Activated CD4-positive, alpha-beta memory T cell treated with anti-CD3 and anti-CD28 coated beads, Interleukin-2, amount 10 ng/mL, durations not matched to agents 7 days and 5 days (primary cell): ENCODE data around the gene IL17REL. TPM values are rescaled to one million over a fixed set of nuclear protein-coding genes. Genes with fewer than 3 reads are reported as not detected.

Experiments used
- CTCF ChIA-PET: fragments of 350-600 bp; sonication (Branson Sonifier 250); formaldehyde crosslinking; loops from one replicate; lab custom pipeline; 2021; ENCODE audit warnings: antibody characterized with exemption, inconsistent platforms; lab: Charles Lee
- POLR2A ChIA-PET: fragments of 350-600 bp; sonication (Branson Sonifier 250); formaldehyde crosslinking; loops from one replicate; lab custom pipeline; 2021; ENCODE audit warnings: antibody characterized with exemption; lab: Charles Lee
- DNase-seq: peaks from one replicate; pipeline ENCODE4 v3.0.0-alpha.2; 2020
- H3K27ac Mint-ChIP-seq: one replicate; pipeline ENCODE4 v1.8.0; 2021; ENCODE audit warnings: mild to moderate bottlenecking, mixed read lengths
- H3K27me3 Mint-ChIP-seq: one replicate; pipeline ENCODE4 v1.8.0; 2021; ENCODE audit warnings: mixed read lengths
- H3K36me3 Mint-ChIP-seq: one replicate; pipeline ENCODE4 v1.8.0; 2021; ENCODE audit warnings: low read depth, mixed read lengths
- H3K4me1 Mint-ChIP-seq: one replicate; pipeline ENCODE4 v1.8.0; 2021; ENCODE audit warnings: mixed read lengths
- H3K4me3 Mint-ChIP-seq: one replicate; pipeline ENCODE4 v1.8.0; 2021; ENCODE audit warnings: mild to moderate bottlenecking, mixed read lengths
- H3K9me3 Mint-ChIP-seq: one replicate; pipeline ENCODE4 v1.8.0; 2021; ENCODE audit warnings: mixed read lengths
- total RNA-seq, 2 experiments: library from RNA; stranded (reverse); gene quantifications; one replicate each; pipeline ENCODE4 v1.2.3, GENCODE V29; 2021

IL17REL gene
- total RNA-seq, 2 experiments from 2014 or later: not detected

GRCh38 chr22:50039669-50040443 lies 27.3 kb upstream of the IL17REL start:
- ChIA-PET POLR2A (no interaction called here), CTCF (interaction anchor here (1.0 kb wide), 1 partner anchor 9 kb away, joined by 4 read pairs; no protein-coding TSS in a partner anchor)
- Mint-ChIP-seq H3K4me1 (peaks cover 10% of the 10 kb centered on the region), H3K27me3 (peaks cover 15% of the 10 kb centered on the region), H3K4me3 (no peak overlapping the region), H3K9me3 (peaks cover 2% of the 10 kb centered on the region), H3K36me3 (no peaks in the 10 kb centered on the region), H3K27ac (no peak overlapping the region)
- DNase-seq: no peak

- no peak overlapping the region for H3K4me3 Mint-ChIP-seq
- POLR2A ChIA-PET: no interaction called here
- no peaks in the 10 kb centered on the region for H3K36me3 Mint-ChIP-seq
- H3K27me3 Mint-ChIP-seq: peaks cover 8% of the 10 kb centered on the region
- peaks cover 2% of the 10 kb centered on the region for H3K9me3 Mint-ChIP-seq
- no peak overlapping the region for H3K27ac Mint-ChIP-seq
- peaks cover 11% of the 10 kb centered on the region for H3K4me1 Mint-ChIP-seq
- CTCF ChIA-PET: interaction anchor here (0.6 kb wide), 1 partner anchor 146 kb away, joined by 3 read pairs; no protein-coding TSS in a partner anchor
- no peak for DNase-seq
Measured at GRCh38 chr22:50035976-50036724, 23.6 kb upstream of the IL17REL start.

GRCh38 chr22:50035131-50035881 lies 22.7 kb upstream of the IL17REL start:
- DNase-seq: no peak
- POLR2A ChIA-PET: interaction anchor here (0.9 to 1.1 kb wide), 2 partner anchors 65 to 110 kb away, joined by 3 read pairs; no protein-coding TSS in a partner anchor
- peaks cover 8% of the 10 kb centered on the region for H3K27me3 Mint-ChIP-seq
- H3K36me3 Mint-ChIP-seq: no peaks in the 10 kb centered on the region
- H3K9me3 Mint-ChIP-seq: peaks cover 2% of the 10 kb centered on the region
- no peak overlapping the region for H3K27ac Mint-ChIP-seq
- CTCF ChIA-PET: no interaction called here
- H3K4me1 Mint-ChIP-seq: peaks cover 11% of the 10 kb centered on the region
- H3K4me3 Mint-ChIP-seq: no peak overlapping the region

DNA sequence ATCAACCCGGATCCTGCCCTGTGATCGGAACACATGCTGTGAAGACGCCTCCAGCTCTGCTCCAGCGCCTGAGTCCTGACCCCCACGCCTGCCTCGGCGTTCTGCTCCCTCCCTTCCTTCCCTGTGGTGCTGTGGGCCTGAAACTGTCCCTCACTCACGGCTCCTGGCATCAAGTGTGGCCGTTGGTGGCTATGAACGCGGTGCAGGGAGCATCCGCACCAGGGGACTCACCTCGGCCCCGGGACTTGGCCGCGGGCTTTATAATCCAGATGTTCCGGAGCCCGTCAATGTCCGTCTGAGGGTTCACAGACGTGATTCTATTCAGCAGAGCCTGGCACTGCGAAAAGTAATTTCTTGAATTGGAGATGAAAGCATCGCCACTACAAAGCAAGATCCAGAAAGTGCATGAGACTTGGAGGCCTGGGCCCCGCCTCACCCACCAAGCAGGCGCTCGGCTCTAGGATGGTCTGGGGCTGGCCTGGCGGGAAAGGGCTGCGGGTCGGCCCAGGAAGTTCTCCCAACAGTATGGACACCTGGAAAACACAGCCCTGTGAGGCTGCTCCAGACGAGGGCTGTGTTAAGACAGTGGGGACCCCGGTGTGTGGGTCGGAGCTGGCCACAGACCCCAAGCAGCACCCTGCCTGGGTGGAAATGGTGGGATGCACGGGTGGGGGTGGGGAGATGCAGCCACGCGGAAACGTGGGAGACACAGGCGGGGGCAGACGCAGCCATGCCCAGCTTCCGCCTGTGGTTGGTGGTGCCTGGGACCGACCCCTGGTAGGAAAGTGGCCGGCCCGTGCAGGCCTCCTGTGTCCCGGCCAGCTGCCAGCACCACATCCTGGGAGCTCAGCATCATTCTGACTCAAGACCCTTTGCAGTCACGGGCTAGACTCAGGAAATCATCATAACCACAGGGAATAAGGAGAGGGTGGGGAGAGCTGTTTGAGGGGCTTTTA lies 21.8 kb upstream of the IL17REL start:
- Mint-ChIP-seq H3K36me3 (no peaks in the 10 kb centered on the region), H3K9me3 (peaks cover 2% of the 10 kb centered on the region), H3K4me3 (no peak overlapping the region), H3K27ac (no peak overlapping the region), H3K4me1 (peaks cover 14% of the 10 kb centered on the region), H3K27me3 (peaks cover 8% of the 10 kb centered on the region)
- DNase-seq: peak; percentile 41
- ChIA-PET POLR2A (interaction anchor here (0.9 to 1.1 kb wide), 2 partner anchors 64 to 109 kb away, joined by 3 read pairs; no protein-coding TSS in a partner anchor), CTCF (no interaction called here)

- no peak overlapping the region for H3K27ac Mint-ChIP-seq
Measured at GRCh38 chr22:50032941-50033601, 20.5 kb upstream of the IL17REL start.

DNA sequence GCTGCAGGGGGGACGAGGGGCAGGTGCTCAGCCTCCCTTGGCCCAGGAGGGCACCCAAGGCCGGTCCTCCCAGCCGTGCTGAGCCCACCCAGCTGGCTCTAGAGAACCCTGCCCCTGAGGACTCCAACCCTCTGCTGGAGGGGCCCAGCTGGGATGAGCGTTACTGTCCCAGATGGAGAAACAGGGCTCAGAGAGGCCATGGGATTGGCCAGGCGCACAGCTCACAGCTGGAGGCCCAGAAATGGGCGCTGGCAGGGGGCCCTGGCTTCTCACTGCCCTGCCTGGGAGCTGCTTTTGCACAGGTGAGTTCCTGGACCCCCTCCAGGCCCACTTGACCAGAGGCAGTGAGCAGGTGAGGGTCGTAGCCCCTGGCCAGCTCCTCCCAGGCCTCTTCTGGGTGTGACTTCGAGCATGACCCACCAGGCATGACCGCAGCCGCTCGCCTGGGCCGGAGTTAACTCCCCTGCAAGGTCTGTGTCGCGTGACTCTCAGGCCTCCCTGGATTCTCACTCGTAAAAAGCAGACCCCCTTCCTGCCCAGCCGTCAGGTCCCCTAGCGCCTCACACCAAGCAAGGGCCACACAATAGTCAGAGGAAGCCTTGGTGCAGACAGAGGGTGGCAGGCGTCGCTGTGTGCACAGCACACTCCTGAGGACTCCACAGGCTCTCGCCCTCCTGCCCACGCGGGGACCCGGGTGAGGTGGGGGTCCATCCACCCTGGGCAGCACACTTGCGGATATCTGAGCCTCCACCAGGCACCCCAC lies 19.7 kb upstream of the IL17REL start:
- H3K27me3 Mint-ChIP-seq: peaks cover 9% of the 10 kb centered on the region
- ChIA-PET CTCF (interaction anchor here (0.7 to 0.8 kb wide), 2 partner anchors 99 to 265 kb away, joined by 3 read pairs; no protein-coding TSS in a partner anchor), POLR2A (interaction anchor here (2.6 kb wide), 1 partner anchor 102 kb away, joined by 21 read pairs; no protein-coding TSS in a partner anchor)
- H3K9me3 Mint-ChIP-seq: no peaks in the 10 kb centered on the region
- DNase-seq: no peak
- no peak overlapping the region for H3K27ac Mint-ChIP-seq
- no peak overlapping the region for H3K4me3 Mint-ChIP-seq
- no peaks in the 10 kb centered on the region for H3K36me3 Mint-ChIP-seq
- peaks cover 22% of the 10 kb centered on the region for H3K4me1 Mint-ChIP-seq

More at GRCh38 chr22:50032941-50033601, 20.5 kb upstream of the IL17REL start:
- Mint-ChIP-seq H3K4me3 (no peak overlapping the region), H3K36me3 (no peaks in the 10 kb centered on the region), H3K9me3 (no peaks in the 10 kb centered on the region), H3K27me3 (peaks cover 8% of the 10 kb centered on the region), H3K4me1 (peaks cover 16% of the 10 kb centered on the region)
- POLR2A ChIA-PET: no interaction called here
- no peak for DNase-seq
- CTCF ChIA-PET: interaction anchor here (0.5 kb wide), 1 partner anchor 72 kb away, joined by 3 read pairs; no protein-coding TSS in a partner anchor

DNA sequence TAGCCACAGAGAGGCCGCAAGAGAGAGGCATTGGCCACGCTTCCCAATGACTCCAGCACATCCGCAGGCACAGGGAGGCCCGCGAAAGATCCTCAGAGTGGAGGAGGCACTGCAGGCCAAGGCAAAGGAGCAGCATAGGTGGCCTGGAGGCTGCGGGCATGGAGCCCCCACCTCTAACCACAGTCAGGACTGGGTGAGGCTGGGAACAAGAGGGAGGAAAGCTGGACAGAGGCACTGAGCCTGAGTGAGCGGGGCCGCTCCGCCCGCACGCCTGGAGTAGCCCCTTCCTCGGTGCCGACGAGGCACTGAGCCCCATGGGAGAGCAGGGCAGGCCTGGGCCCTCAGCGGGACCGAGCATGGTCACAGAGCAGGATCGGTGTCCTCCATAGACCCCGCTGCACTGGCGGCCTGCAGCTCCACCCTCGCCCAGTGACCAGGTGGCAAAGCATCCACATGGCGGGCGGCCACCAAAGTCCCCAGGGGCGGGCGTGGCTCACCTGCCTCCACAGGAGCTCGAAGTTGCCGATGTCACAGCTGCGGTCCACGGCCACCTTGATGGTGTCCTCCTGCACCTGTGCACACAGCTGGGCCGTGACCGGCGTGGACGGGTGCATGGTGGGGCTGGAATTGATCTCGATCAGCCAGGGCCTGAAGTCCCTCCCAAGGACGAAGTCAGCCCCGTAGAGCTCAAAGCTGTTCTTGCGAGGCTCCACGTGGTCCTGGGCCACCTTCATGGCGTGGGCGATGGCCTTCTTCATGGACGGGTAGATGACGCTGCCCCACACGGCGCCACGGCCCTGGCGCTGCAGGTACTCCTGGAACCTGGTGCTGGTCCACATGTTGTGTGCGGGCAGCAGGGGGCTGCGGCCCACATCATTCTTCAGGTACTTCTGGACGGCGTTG lies 18.9 kb upstream of the IL17REL start:
- POLR2A ChIA-PET: interaction anchor here (1.3 to 2.6 kb wide), 2 partner anchors 98 to 101 kb away, joined by 8 to 21 read pairs; no protein-coding TSS in a partner anchor

DNA sequence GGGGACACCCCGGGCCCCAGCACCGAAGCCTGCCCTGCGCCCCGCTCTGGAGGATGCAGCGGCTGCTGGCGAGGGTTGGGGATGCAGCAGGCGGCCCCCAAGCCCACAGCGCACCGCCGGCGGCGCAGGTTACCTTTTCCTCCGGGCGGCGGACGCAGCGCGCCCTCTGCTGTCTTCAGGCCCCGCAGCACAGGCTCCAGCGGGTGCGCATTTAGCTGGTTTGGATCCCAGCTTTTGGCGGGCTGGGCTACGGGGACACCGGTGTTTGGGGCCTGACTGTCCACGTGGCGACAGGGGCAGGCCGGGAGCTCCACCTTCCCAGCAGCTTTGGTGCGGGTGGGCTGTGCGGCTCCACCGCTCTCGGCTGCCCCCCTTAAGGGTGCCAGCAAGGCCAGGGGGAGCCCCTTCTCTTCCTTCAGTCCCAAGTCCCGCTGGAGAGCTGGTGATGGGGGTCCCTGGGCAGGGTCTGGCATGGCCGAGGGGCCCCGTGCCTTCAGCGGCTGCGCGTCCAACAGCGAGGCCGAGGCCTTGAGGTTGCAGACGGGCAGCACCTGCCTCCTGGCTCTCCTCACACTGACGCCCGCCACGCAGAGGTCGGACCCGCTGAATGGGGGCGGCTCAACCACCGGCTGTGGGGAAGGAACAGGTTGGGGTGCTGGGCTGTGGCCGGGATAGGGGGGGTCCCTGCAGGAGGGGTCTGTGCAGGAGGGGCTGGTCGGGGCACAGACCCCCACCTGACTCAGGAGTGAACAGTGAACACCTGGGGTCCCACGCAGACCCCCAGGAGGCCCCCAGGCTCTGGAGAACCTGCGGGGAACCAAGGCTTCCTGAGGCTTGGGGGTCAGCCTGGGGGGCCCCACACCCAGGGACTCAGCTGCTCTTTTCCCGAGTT lies 18.0 kb upstream of the IL17REL start:
- Mint-ChIP-seq H3K9me3 (no peaks in the 10 kb centered on the region), H3K27me3 (peaks cover 11% of the 10 kb centered on the region), H3K4me1 (peaks cover 24% of the 10 kb centered on the region), H3K4me3 (no peak overlapping the region), H3K36me3 (no peaks in the 10 kb centered on the region), H3K27ac (no peak overlapping the region)
- ChIA-PET CTCF (interaction anchor here (0.5 to 1.8 kb wide), 34 partner anchors 10 to 360 kb away, joined by 3 to 58 read pairs (median 4); no protein-coding TSS in a partner anchor), POLR2A (interaction anchor here (1.0 to 2.6 kb wide), 4 partner anchors 97 to 263 kb away, joined by 4 to 21 read pairs (median 7); no protein-coding TSS in a partner anchor)
- DNase-seq: peak; percentile 89

More for the DNA sequence above, 18.9 kb upstream of the IL17REL start:
- no peak for DNase-seq
- H3K36me3 Mint-ChIP-seq: no peaks in the 10 kb centered on the region
- H3K27ac Mint-ChIP-seq: no peak overlapping the region
- CTCF ChIA-PET: interaction anchor here (0.7 to 1.8 kb wide), 12 partner anchors 35 to 264 kb away, joined by 3 to 58 read pairs (median 6); no protein-coding TSS in a partner anchor
- no peak overlapping the region for H3K4me3 Mint-ChIP-seq
- H3K27me3 Mint-ChIP-seq: peaks cover 9% of the 10 kb centered on the region
- no peaks in the 10 kb centered on the region for H3K9me3 Mint-ChIP-seq
- H3K4me1 Mint-ChIP-seq: peaks cover 24% of the 10 kb centered on the region
